ENCODE data around the gene TYK2. TPM values are rescaled to one million over a fixed set of nuclear protein-coding genes. Genes with fewer than 3 reads are reported as not detected.
"Not testable (repeated sequence)": the region's sequence is repeated elsewhere in the genome, so short reads cannot be mapped to it uniquely, and the experiment has no call there.

The TYK2 gene
- total and polyA plus RNA-seq, 7 donors: 35.6 to 125 (median 47.2) TPM

DNA sequence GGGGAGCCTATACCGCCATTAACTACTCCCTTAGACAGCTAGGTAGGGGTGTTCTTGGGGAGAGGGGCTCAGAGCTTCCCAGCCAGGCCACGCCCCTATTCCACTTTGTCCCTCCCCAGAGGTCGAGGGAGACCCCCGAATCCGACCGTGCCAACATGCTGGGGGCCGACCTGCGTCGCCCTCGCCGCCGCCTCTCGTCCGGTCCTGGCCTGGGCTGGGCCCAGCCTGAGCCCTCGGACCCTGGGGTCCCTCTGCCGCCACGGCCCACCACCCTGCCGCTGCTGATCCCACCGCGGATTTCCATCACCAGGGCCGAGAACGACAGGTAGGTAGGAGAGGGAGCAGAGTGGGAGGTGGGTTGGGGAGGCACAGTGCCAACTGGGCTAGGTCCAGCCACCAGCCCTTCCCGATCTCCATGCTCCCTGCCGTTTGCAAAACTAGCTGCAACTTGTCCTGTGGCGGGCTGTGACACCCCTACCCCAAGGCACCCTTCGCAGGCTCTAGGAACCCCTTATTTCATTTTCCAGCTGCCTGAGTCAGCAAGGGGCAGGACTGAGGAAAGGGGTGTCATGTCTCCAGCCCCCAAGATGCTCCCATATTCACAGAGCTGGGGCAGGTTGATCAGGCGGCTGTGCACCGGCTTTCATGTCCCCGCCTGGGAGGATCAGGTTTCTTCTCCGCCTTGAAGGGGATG lies 37.3 kb upstream of the TYK2 start:
- H3K27ac ChIP-seq: no peak overlapping the region
- H3K4me1 ChIP-seq: peaks cover 0 to 49% (median 43%) of the 10 kb centered on the region in 4 donors
- H3K9me3 ChIP-seq: peaks cover 0 to 4% (median 0%) of the 10 kb centered on the region in 4 donors
- H3K4me3 ChIP-seq: no peak overlapping the region
- peaks cover 64 to 81% (median 67%) of the 10 kb centered on the region in 3 donors for H3K27me3 ChIP-seq
- DNase-seq: no peak
- WGBS, 2 donors: 14 to 15% methylated on average over 30 of the region's 30 CpGs
- TF ChIP-seq CTCF (IDR thresholded peaks at IDR 0.05) (no peak), POLR2AphosphoS5 (IDR thresholded peaks at IDR 0.05) (no peak)
- intact Hi-C loops (cut with DNase I): no loop called here
- H3K36me3 ChIP-seq: no peaks in the 10 kb centered on the region

DNA sequence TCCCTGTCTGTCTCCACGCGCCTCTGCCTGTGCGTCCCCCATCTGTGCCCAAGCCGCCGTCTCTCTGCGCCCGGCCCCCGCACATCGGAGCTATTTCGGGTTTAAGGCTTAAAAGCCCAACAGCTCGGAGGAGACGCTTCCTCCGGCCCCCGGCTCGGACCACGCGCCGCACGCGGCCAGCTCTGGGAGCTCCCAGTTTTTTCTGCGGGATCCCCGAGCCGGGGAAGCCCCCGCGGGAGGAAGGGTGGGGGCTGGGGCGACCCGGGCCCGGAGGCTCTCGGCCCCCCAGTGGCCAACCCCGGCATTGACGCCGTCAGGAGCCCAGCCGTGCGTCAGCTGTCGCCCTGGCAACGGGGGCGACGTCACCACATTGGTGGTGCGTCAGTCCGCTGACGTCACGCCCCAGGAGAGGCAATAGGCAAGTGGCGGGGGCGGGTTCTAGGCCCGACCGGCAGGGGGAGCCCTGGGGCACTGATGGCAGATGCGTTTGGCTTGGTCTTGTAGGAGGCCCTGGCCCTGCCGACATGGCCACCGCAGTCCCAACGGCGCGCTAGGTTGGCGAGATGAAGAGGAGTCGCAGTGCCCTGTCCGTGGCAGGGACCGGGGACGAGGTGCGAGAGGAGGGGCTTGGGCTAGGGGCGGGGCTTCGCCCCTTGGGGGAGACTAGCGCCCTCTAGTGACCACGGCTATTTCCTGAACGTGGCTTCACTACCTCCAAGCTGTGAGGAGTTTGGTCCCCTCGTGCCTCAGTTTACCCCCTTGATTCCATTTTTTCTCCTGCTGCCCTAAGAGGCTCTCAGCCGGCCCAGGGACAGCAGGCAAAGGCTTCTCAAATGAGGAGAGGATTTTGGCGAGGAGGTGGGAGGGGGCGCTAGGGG lies 36.2 kb upstream of the TYK2 start:
- intact Hi-C loops (cut with DNase I): no loop called here
- peak overlapping the region in 3 of 4 donors; percentile 26 to 46 (median 34) for H3K4me3 ChIP-seq
- peaks cover 54 to 70% (median 57%) of the 10 kb centered on the region in 3 donors for H3K27me3 ChIP-seq

GRCh38 chr19:10416083-10416379 lies 35.7 kb upstream of the TYK2 start:
- intact Hi-C loops (cut with DNase I): no loop called here
- 5 to 10% methylated on average over 9 of the region's 9 CpGs for WGBS, 2 donors
- DNase-seq: no peak
- H3K36me3 ChIP-seq: no peaks in the 10 kb centered on the region
- H3K4me1 ChIP-seq: peaks cover 0 to 43% (median 39%) of the 10 kb centered on the region in 4 donors
- H3K9me3 ChIP-seq: peaks cover 0 to 4% (median 0%) of the 10 kb centered on the region in 4 donors
- no peak for TF ChIP-seq POLR2AphosphoS5 (IDR thresholded peaks at IDR 0.05)
- TF ChIP-seq CTCF (IDR thresholded peaks at IDR 0.05): no peak
- TF ChIP-seq EP300 (IDR thresholded peaks at IDR 0.05): no peak
- peaks cover 48 to 64% (median 51%) of the 10 kb centered on the region in 3 donors for H3K27me3 ChIP-seq
- peak overlapping the region in 3 of 4 donors; percentile 26 to 46 (median 34) for H3K4me3 ChIP-seq
- H3K27ac ChIP-seq: peak overlapping the region in 1 of 4 donors; percentile 37

More for the DNA sequence above, 36.2 kb upstream of the TYK2 start:
- 3 to 5% methylated on average over 67 of the region's 67 CpGs for WGBS, 2 donors
- Histone ChIP-seq H3K27ac (peak overlapping the region in 1 of 4 donors; percentile 37), H3K4me1 (peaks cover 0 to 49% (median 43%) of the 10 kb centered on the region in 4 donors), H3K36me3 (no peaks in the 10 kb centered on the region), H3K9me3 (peaks cover 0 to 4% (median 0%) of the 10 kb centered on the region in 4 donors)
- TF ChIP-seq POLR2A (IDR thresholded peaks at IDR 0.05) (no peak), POLR2AphosphoS5 (IDR thresholded peaks at IDR 0.05) (peak in 1 of 4 donors; percentile 21), EP300 (IDR thresholded peaks at IDR 0.05) (peak in 2 of 4 donors; percentile 21 to 49), CTCF (IDR thresholded peaks at IDR 0.05) (peak; percentile 48 to 67 (median 50))
- DNase-seq: peak; percentile 86

- H3K27ac ChIP-seq: no peak overlapping the region
- no peak for DNase-seq
- H3K36me3 ChIP-seq: no peaks in the 10 kb centered on the region
- no peak overlapping the region for H3K4me3 ChIP-seq
- peaks cover 0 to 13% (median 11%) of the 10 kb centered on the region in 4 donors for H3K4me1 ChIP-seq
- WGBS, 2 donors: 48 to 63% methylated on average over 13 of the region's 13 CpGs
- H3K27me3 ChIP-seq: peaks cover 13 to 52% (median 34%) of the 10 kb centered on the region in 3 donors
- TF ChIP-seq POLR2AphosphoS5 (IDR thresholded peaks at IDR 0.05): no peak
- no peak for TF ChIP-seq CTCF (IDR thresholded peaks at IDR 0.05)
- no peak for TF ChIP-seq POLR2A (IDR thresholded peaks at IDR 0.05)
- TF ChIP-seq EP300 (IDR thresholded peaks at IDR 0.05): no peak
- H3K9me3 ChIP-seq: peaks cover 0 to 4% (median 0%) of the 10 kb centered on the region in 4 donors
- intact Hi-C loops (cut with DNase I): no loop called here
These were observed 32.0 kb upstream of the TYK2 start for GRCh38 chr19:10412257-10412977.

DNA sequence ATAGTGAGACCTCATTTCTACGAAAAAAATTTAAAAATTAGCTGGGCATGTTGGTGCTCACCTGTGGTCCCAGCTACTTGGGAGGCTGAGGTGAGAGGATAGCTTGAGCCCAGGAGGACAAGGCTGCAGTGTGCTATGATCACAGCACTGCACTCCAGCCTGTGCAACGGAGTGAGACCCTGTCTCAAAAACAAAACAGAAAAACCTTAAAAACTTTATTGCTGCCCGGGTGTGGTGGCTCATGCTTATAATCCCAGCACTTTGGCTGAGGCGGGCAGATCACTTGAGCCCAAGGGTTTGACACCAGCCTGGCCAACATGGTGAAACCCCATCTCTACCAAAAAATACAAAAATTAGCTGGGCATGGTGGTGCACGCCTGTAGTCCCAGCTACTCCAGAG lies 30.9 kb upstream of the TYK2 start:
- H3K9me3 ChIP-seq; H3K4me1 ChIP-seq; H3K36me3 ChIP-seq; intact Hi-C loops (cut with DNase I); H3K27ac ChIP-seq; H3K4me3 ChIP-seq; DNase-seq: not testable (repeated sequence)
- peaks cover 4 to 50% (median 27%) of the 10 kb centered on the region in 3 donors for H3K27me3 ChIP-seq
- WGBS, 2 donors: 59 to 69% methylated on average over 5 of the region's 5 CpGs

Measured in sigmoid colon (tissue), 7 donors.